22Rv1 (cell line): ENCODE data around the gene DENND1B.

Source experiments
- CTCF ChIP-seq: fragments of 450-650 bp; IDR thresholded peaks from 2 replicates; pipeline ENCODE4 v1.5.1; 2017; ENCODE audit warnings: mild to moderate bottlenecking
- ZFX ChIP-seq: fragments of 450-650 bp; IDR thresholded peaks from 2 replicates; pipeline ENCODE4 v1.6.1; 2017; ENCODE audit warnings: antibody characterized with exemption, borderline replicate concordance

- no peak for TF ChIP-seq CTCF
- TF ChIP-seq ZFX: no peak
Observed at GRCh38 chr1:197672347-197672746, 102.9 kb downstream of the DENND1B start.
